Suprapubic skin (tissue), 4 donors: ENCODE results near the gene FBXO48. TPM values are rescaled to one million over a fixed set of nuclear protein-coding genes. Genes with fewer than 3 reads are reported as not detected.

ENCODE experiments used
- DNase-seq, 2 donors: peaks; one replicate each; pipeline ENCODE4 v3.0.0-alpha.2; 2019; ENCODE audit warnings: low spot score in 2 of 2
- H3K27ac ChIP-seq: fragments of 200-600 bp; sonication (generic); one replicate; pipeline ENCODE4 v1.5.1; 2019
- H3K27me3 ChIP-seq: fragments of 200-600 bp; sonication (generic); one replicate; pipeline ENCODE4 v1.5.1; 2019
- H3K36me3 ChIP-seq: fragments of 200-600 bp; sonication (generic); one replicate; pipeline ENCODE4 v1.5.1; 2019
- H3K4me1 ChIP-seq: fragments of 200-600 bp; sonication (generic); one replicate; pipeline ENCODE4 v1.5.1; 2019
- H3K4me3 ChIP-seq: fragments of 200-600 bp; sonication (generic); one replicate; pipeline ENCODE4 v1.5.1; 2019; ENCODE audit warnings: mild to moderate bottlenecking
- H3K9me3 ChIP-seq: fragments of 200-600 bp; sonication (generic); one replicate; pipeline ENCODE4 v1.5.1; 2019
- EP300 ChIP-seq: sonication (generic); formaldehyde crosslinking; IDR thresholded peaks from one replicate; pipeline ENCODE4 v1.6.1; 2017; ENCODE audit warnings: antibody characterized with exemption
- POLR2A ChIP-seq, 2 donors: fragments of 450-650 bp; IDR thresholded peaks; one replicate each; pipeline ENCODE4 v1.6.1; 2017; ENCODE audit warnings: antibody characterized with exemption in 2 of 2, mild to moderate bottlenecking in 2 of 2, moderate library complexity in 2 of 2
- POLR2AphosphoS5 ChIP-seq, 3 donors: sonication (generic); formaldehyde crosslinking; IDR thresholded peaks; one replicate each; pipeline ENCODE4 v1.6.1; 2017; ENCODE audit warnings: antibody characterized with exemption in 3 of 3
- WGBS: methylation state at CpG from one replicate; pipeline ENCODE4 v1.1.5; 2018; 5-methylcytosine and 5-hydroxymethylcytosine counted together
- total RNA-seq, 4 donors: library from RNA; depleted of rRNA; stranded (reverse); fragments of >200 nt; gene quantifications; one replicate each; pipeline ENCODE4 v1.1.0, GENCODE V29; 2016
- TF ChIP-seq, protein P1 (sequence below), 2 donors: fragments of 200-600 bp in 1 of 2; fragments of 450-650 bp in 1 of 2; sonication (generic) in 1 of 2; IDR thresholded peaks; one replicate each; pipeline ENCODE4 v1.5.1; 2016 to 2019; ENCODE audit warnings: antibody characterized with exemption in 2 of 2, mild to moderate bottlenecking in 1 of 2, moderate library complexity in 1 of 2

Gene FBXO48
- total RNA-seq, 4 donors from 2014 or later, result 1.1 to 2.7 (median 1.7) TPM

DNA sequence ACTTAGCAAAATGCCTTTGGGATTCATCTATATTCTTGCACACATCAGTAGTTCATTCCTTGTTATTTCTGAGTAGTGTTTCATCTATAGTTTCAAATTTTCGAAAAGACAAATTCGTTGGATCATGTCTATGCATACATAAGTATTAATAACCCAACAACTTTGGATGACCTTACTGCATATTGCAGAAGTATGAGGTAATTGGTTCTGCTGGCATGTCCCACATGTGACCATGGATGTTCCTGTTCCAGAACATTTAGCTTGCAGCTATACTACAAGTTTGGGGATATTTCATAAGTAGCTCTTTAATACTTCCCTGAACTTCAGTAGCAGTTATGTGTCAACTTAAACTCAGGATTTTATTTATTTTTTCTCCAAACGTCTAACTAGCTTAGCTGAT is 45.2 kb upstream of the FBXO48 start:
- Histone ChIP-seq H3K4me1 (no peaks in the 10 kb centered on the region), H3K4me3 (no peak overlapping the region), H3K27ac (no peak overlapping the region), H3K27me3 (no peaks in the 10 kb centered on the region), H3K9me3 (no peaks in the 10 kb centered on the region), H3K36me3 (no peaks in the 10 kb centered on the region)
- DNase-seq, result no peak
- 39% methylated on average over 3 of the region's 3 CpGs for WGBS
- TF ChIP-seq EP300 (no peak), POLR2A (IDR thresholded peaks at IDR 0.05) (no peak), POLR2AphosphoS5 (IDR thresholded peaks at IDR 0.05) (no peak)
- TF ChIP-seq, protein P1, sequence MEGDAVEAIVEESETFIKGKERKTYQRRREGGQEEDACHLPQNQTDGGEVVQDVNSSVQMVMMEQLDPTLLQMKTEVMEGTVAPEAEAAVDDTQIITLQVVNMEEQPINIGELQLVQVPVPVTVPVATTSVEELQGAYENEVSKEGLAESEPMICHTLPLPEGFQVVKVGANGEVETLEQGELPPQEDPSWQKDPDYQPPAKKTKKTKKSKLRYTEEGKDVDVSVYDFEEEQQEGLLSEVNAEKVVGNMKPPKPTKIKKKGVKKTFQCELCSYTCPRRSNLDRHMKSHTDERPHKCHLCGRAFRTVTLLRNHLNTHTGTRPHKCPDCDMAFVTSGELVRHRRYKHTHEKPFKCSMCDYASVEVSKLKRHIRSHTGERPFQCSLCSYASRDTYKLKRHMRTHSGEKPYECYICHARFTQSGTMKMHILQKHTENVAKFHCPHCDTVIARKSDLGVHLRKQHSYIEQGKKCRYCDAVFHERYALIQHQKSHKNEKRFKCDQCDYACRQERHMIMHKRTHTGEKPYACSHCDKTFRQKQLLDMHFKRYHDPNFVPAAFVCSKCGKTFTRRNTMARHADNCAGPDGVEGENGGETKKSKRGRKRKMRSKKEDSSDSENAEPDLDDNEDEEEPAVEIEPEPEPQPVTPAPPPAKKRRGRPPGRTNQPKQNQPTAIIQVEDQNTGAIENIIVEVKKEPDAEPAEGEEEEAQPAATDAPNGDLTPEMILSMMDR (IDR thresholded peaks at IDR 0.05), result no peak

DNA sequence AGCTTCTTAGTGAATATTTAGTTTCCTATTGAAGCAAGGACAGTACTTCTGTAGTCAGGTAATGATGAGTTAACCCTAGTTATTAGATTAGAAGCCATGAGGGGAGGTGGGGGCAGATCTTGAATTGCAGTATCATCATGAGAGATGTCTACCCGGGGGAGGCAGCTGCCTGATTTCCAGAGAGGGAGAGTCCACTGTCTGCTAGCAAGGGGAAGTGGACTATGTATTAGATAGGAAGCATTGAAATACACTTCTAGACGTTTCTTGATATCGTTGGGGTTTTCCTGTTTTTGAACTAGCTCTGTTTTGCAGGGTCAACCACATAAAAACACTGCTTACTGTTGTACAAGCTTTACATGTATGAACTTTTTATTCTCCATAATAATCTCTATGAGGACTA is 39.1 kb upstream of the FBXO48 start:
- WGBS, result 76% methylated on average over 3 of the region's 3 CpGs
- Histone ChIP-seq H3K27me3 (no peaks in the 10 kb centered on the region), H3K27ac (no peak overlapping the region), H3K4me3 (no peak overlapping the region), H3K4me1 (no peaks in the 10 kb centered on the region), H3K36me3 (peaks cover 10% of the 10 kb centered on the region), H3K9me3 (no peaks in the 10 kb centered on the region)
- TF ChIP-seq EP300 (no peak), POLR2AphosphoS5 (IDR thresholded peaks at IDR 0.05) (no peak), POLR2A (IDR thresholded peaks at IDR 0.05) (no peak)
- TF ChIP-seq, protein P1 (IDR thresholded peaks at IDR 0.05), result no peak
- DNase-seq, result no peak

DNA sequence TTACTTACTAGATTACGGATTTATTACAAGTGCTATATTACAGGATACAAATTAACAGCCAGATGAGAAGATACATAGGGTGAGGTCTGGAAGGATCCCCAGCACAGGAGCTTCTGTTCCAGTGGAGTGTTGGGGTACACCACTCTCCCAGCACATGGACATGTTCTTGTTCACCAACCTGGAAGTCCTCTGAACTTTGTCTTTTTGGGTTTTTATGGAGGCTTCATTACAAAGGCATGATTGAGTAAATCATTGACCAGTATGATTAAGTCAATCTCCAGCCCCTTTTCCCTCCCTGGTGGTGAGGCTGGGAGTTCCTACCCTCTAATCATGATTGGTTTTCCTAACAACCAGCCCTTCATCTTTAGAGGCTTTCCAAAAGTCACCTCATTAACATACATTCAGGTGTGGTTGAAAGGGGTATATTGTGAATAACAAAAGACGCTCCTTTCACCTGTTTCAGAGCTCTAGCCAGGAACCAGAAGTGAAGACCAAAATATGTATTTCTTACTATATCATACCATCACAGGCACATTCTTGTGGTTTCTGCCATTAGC is 38.6 kb upstream of the FBXO48 start:
- Histone ChIP-seq H3K36me3 (peaks cover 10% of the 10 kb centered on the region), H3K4me3 (no peak overlapping the region), H3K27ac (no peak overlapping the region), H3K27me3 (no peaks in the 10 kb centered on the region), H3K9me3 (no peaks in the 10 kb centered on the region), H3K4me1 (no peaks in the 10 kb centered on the region)
- TF ChIP-seq, protein P1 (IDR thresholded peaks at IDR 0.05), result no peak
- TF ChIP-seq POLR2AphosphoS5 (IDR thresholded peaks at IDR 0.05), result no peak
- no peak for TF ChIP-seq POLR2A (IDR thresholded peaks at IDR 0.05)
- no peak for TF ChIP-seq EP300
- DNase-seq, result no peak
- WGBS, result 100% methylated on average over 2 of the region's 2 CpGs

DNA sequence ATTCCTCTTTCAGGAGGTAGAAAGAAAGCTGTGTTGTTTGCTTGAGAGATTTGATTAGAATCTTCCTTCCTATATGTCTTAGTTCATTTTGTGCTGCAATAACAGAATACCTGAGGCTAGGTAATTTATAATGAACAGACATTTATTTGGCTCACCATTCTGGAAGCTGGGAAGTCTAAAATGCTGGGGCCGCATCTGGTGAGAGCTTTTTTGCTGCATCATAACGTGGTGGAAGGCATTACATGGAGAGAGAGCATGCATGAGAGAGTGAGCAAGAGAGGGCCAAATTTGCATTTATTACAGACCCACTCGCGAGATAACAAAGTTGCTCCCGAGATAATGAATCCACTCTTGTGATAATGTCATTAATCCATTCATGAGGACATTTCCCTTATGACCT is 34.7 kb upstream of the FBXO48 start:
- 70% methylated on average over 5 of the region's 5 CpGs for WGBS

DNA sequence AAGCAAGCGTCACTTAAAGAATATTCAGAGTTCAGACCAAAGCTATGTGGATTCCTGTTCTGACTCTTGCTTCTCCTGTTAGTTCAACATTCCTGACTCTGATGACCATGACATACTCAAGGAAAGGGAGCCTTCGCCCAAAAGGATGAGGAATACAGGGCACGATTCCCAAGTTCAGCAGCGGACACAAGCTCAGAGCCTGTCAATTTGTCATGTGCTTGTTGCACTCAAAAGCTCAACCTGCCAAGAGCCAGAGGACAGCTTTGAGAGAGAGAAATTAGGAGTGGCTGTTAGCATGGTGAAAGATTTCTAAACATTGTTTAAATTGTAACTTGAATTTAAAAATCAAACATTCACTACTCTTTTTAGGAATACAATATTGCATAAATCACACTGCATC is 33.6 kb upstream of the FBXO48 start:
- Histone ChIP-seq H3K9me3 (no peaks in the 10 kb centered on the region), H3K36me3 (peaks cover 2% of the 10 kb centered on the region), H3K4me3 (no peak overlapping the region), H3K27ac (no peak overlapping the region), H3K27me3 (no peaks in the 10 kb centered on the region), H3K4me1 (no peaks in the 10 kb centered on the region)
- TF ChIP-seq EP300 (no peak), POLR2AphosphoS5 (IDR thresholded peaks at IDR 0.05) (no peak), POLR2A (IDR thresholded peaks at IDR 0.05) (no peak)
- TF ChIP-seq, protein P1 (IDR thresholded peaks at IDR 0.05), result no peak
- no peak for DNase-seq
- 90% methylated on average over 4 of the region's 4 CpGs for WGBS

More for the DNA sequence above, 34.7 kb upstream of the FBXO48 start:
- H3K4me3 ChIP-seq, result no peak overlapping the region
- H3K9me3 ChIP-seq, result no peaks in the 10 kb centered on the region
- no peak overlapping the region for H3K27ac ChIP-seq
- no peaks in the 10 kb centered on the region for H3K27me3 ChIP-seq
- H3K4me1 ChIP-seq, result no peaks in the 10 kb centered on the region
- H3K36me3 ChIP-seq, result peaks cover 10% of the 10 kb centered on the region
- DNase-seq, result no peak
- TF ChIP-seq, protein P1 (IDR thresholded peaks at IDR 0.05), result no peak
